SK-N-SH (cell line): ENCODE results near the gene BEND5. TPM values are rescaled to one million over a fixed set of nuclear protein-coding genes. Genes with fewer than 3 reads are reported as not detected.

Experiments
- CTCF ChIA-PET: fragments of 300-600, 350-600 bp; formaldehyde crosslinking; extraction: SDS; loops from one replicate; lab custom pipeline; 2021; lab: Yijun Ruan, JAX
- POLR2A ChIA-PET: fragments of 350-600 bp; sonication (Branson Sonifier 250); formaldehyde crosslinking; extraction: SDS; loops from one replicate; lab custom pipeline; 2020; ENCODE audit warnings: antibody characterized with exemption, inconsistent platforms; lab: Yijun Ruan, JAX
- DNase-seq: peaks from one replicate; pipeline ENCODE4 v3.0.0; 2012
- H2AFZ ChIP-seq: fragments of 200-600 bp; sonication (generic); 2 replicates; pipeline ENCODE4 v1.8.1; 2016; ENCODE audit warnings: antibody characterized with exemption, mild to moderate bottlenecking, low read depth
- H3F3A ChIP-seq: fragments of 200-600 bp; sonication (generic); replicated peaks from 2 replicates; pipeline ENCODE3; 2016; ENCODE audit warnings: antibody characterized with exemption, mild to moderate bottlenecking; ENCODE audit not compliant: insufficient read depth
- H3K27ac ChIP-seq, 2 experiments: fragments of 200-500 bp in 1 of 2; fragments of 200-600 bp in 1 of 2; sonication (Bioruptor generic) in 1 of 2; sonication (generic), shearing (Covaris generic) in 1 of 2; 2 replicates each; pipeline versions ENCODE4 v1.5.1 to v1.6.1; 2014 to 2016; ENCODE audit warnings: low read depth in 2 of 2, inconsistent platforms in 1 of 2, low read length in 1 of 2, mild to moderate bottlenecking in 1 of 2, mixed read lengths in 1 of 2
- H3K27me3 ChIP-seq: fragments of 200-600 bp; sonication (generic), shearing (Covaris generic); 2 replicates; pipeline ENCODE4 v1.6.1; 2016; ENCODE audit warnings: mixed run types; ENCODE audit not compliant: insufficient read depth
- H3K36me3 ChIP-seq, 2 experiments: fragments of 200-500 bp in 1 of 2; fragments of 200-600 bp in 1 of 2; sonication (Bioruptor generic) in 1 of 2; sonication (generic) in 1 of 2; replicated peaks in 1 of 2; 2 replicates each; pipeline versions ENCODE3 to v1.5.1; 2014 to 2016; ENCODE audit warnings: low read length in 1 of 2, mild to moderate bottlenecking in 1 of 2; ENCODE audit not compliant: insufficient read depth in 2 of 2, control insufficient read depth in 1 of 2
- H3K4me1 ChIP-seq, 2 experiments: fragments of 200-500 bp in 1 of 2; fragments of 200-600 bp in 1 of 2; sonication (Bioruptor generic) in 1 of 2; sonication (generic), shearing (Covaris generic) in 1 of 2; 2 replicates each; pipeline versions ENCODE4 v1.5.1 to v1.6.1; 2014 to 2016; ENCODE audit warnings: low read depth in 1 of 2, low read length in 1 of 2, mixed run types in 1 of 2; ENCODE audit not compliant: insufficient read depth in 2 of 2, control insufficient read depth in 1 of 2
- H3K4me2 ChIP-seq: fragments of 200-600 bp; sonication (generic), shearing (Covaris generic); 2 replicates; pipeline ENCODE4 v1.6.1; 2017; ENCODE audit warnings: mixed run types
- H3K4me3 ChIP-seq, 2 experiments: fragments of 200-500 bp in 1 of 2; fragments of 200-600 bp in 1 of 2; sonication (Bioruptor generic) in 1 of 2; sonication (generic), shearing (Covaris generic) in 1 of 2; 2 replicates each; pipeline versions ENCODE4 v1.5.1 to v1.8.1; 2014 to 2016; ENCODE audit warnings: low read depth in 2 of 2, inconsistent platforms in 1 of 2, low read length in 1 of 2, mild to moderate bottlenecking in 1 of 2, mixed read lengths in 1 of 2, moderate library complexity in 1 of 2
- H3K79me2 ChIP-seq: fragments of 200-600 bp; sonication (generic); 2 replicates; pipeline ENCODE4 v1.8.1; 2017; ENCODE audit warnings: mild to moderate bottlenecking; ENCODE audit not compliant: insufficient read depth
- H3K9ac ChIP-seq: fragments of 200-600 bp; sonication (generic); 2 replicates; pipeline ENCODE4 v1.6.1; 2017; ENCODE audit warnings: mixed run types
- H3K9me2 ChIP-seq: fragments of 200-600 bp; sonication (generic); 2 replicates; pipeline ENCODE4 v1.6.1; 2017; ENCODE audit warnings: mixed run types
- H3K9me3 ChIP-seq: fragments of 200-600 bp; sonication (generic); 2 replicates; pipeline ENCODE4 v1.6.1; 2017; ENCODE audit warnings: mixed run types, mild to moderate bottlenecking, moderate library complexity
- H4K20me1 ChIP-seq: fragments of 200-600 bp; sonication (generic); 2 replicates; pipeline ENCODE4 v1.6.1; 2017; ENCODE audit warnings: mild to moderate bottlenecking, mixed run types; ENCODE audit not compliant: insufficient read depth
- CHD2 ChIP-seq: fragments of 150-350 bp; IDR thresholded peaks from 2 replicates; pipeline ENCODE4 v1.6.1; 2018; ENCODE audit warnings: low read length; ENCODE audit not compliant: partially characterized antibody
- CTCF ChIP-seq: fragments of 200-600 bp; sonication (generic); IDR thresholded peaks from 2 replicates; pipeline ENCODE4 v1.6.1; 2017; ENCODE audit warnings: antibody characterized with exemption, mild to moderate bottlenecking, moderate library complexity
- ELF1 ChIP-seq: IDR thresholded peaks from 2 replicates; pipeline ENCODE4 v1.4.0; 2012
- EP300 ChIP-seq, 2 experiments: IDR thresholded peaks; 2 replicates each; pipeline versions ENCODE4 v1.4.0 to v1.6.1; 2012; ENCODE audit warnings: borderline replicate concordance in 1 of 2, low read depth in 1 of 2, low read length in 1 of 2
- FOXM1 ChIP-seq: IDR thresholded peaks from 2 replicates; pipeline ENCODE4 v1.4.0; 2012; ENCODE audit warnings: low read depth, mild to moderate bottlenecking
- GABPA ChIP-seq: IDR thresholded peaks from 2 replicates; pipeline ENCODE4 v1.4.0; 2012; ENCODE audit warnings: low read depth, mild to moderate bottlenecking
- JUND ChIP-seq: IDR thresholded peaks from 2 replicates; pipeline ENCODE4 v1.4.0; 2012
- MAX ChIP-seq: IDR thresholded peaks from 2 replicates; pipeline ENCODE4 v1.4.0; 2012; ENCODE audit warnings: low read depth
- MEF2A ChIP-seq: IDR thresholded peaks from 2 replicates; pipeline ENCODE4 v1.4.0; 2012; ENCODE audit warnings: low read depth, borderline replicate concordance
- NFIC ChIP-seq: IDR thresholded peaks from 2 replicates; pipeline ENCODE4 v1.4.0; 2012; ENCODE audit warnings: borderline replicate concordance
- NRF1 ChIP-seq: IDR thresholded peaks from 2 replicates; pipeline ENCODE4 v1.6.1; 2012; ENCODE audit warnings: low read depth, mild to moderate bottlenecking, low read length
- REST ChIP-seq: IDR thresholded peaks from 2 replicates; pipeline ENCODE4 v1.6.1; 2012; ENCODE audit warnings: mild to moderate bottlenecking, low read depth, low read length, moderate library complexity
- RFX5 ChIP-seq: IDR thresholded peaks from 2 replicates; pipeline ENCODE4 v1.6.1; 2012; ENCODE audit warnings: mild to moderate bottlenecking, improper control_type of control experiment, low read length
- SIN3A ChIP-seq: IDR thresholded peaks from 2 replicates; pipeline ENCODE4 v1.6.1; 2012; ENCODE audit warnings: low read depth, mild to moderate bottlenecking, low read length, moderate library complexity, borderline replicate concordance
- SMC3 ChIP-seq: IDR thresholded peaks from 2 replicates; pipeline ENCODE4 v1.6.1; 2012; ENCODE audit warnings: low read depth, low read length, improper control_type of control experiment
- TEAD4 ChIP-seq: IDR thresholded peaks from 2 replicates; pipeline ENCODE4 v1.4.0; 2012; ENCODE audit warnings: mild to moderate bottlenecking, borderline replicate concordance; ENCODE audit not compliant: insufficient read depth
- USF2 ChIP-seq: fragments of 150-350 bp; IDR thresholded peaks from 2 replicates; pipeline ENCODE4 v1.6.1; 2017; ENCODE audit warnings: antibody characterized with exemption, low read length, low read depth, borderline replicate concordance
- ZBTB33 ChIP-seq: IDR thresholded peaks from 2 replicates; pipeline ENCODE4 v1.4.0; 2012; ENCODE audit warnings: low read depth, borderline replicate concordance
- WGBS: methylation state at CpG from one replicate; pipeline ENCODE4 v1.1.6; 2017; ENCODE audit warnings: low lambda C conversion rate; 5-methylcytosine and 5-hydroxymethylcytosine counted together
- polyA plus RNA-seq, 3 experiments: library from polyadenylated mRNA; depleted of rRNA; stranded (reverse); fragments of >200 nt; gene quantifications; 2 replicates each; pipeline ENCODE4 v1.2.3, GENCODE V29; 2012

The BEND5 gene
- polyA plus RNA-seq, 1 of the 3 experiments (the other 2 are of a cell fraction): 5.6 TPM

- Histone ChIP-seq H3K27ac (no peak overlapping the region; a peak in 2 of 4 replicates), H3K4me3 (peak overlapping the region; percentile 69 to 85), H3K9me3 (no peaks in the 10 kb centered on the region), H3K27me3 (no peaks in the 10 kb centered on the region), H3K9me2 (no peaks in the 10 kb centered on the region), H3F3A (no peaks in the 10 kb centered on the region), H3K79me2 (no peaks in the 10 kb centered on the region), H4K20me1 (no peaks in the 10 kb centered on the region), H2AFZ (peak overlapping the region; percentile 98), H3K4me1 (peaks cover 4 to 14% of the 10 kb centered on the region in 2 experiments; a peak in 1 of 4 replicates), H3K9ac (peak overlapping the region; percentile 80), H3K36me3 (peaks cover 0 to 26% of the 10 kb centered on the region in 2 experiments), H3K4me2 (peak overlapping the region; percentile 89)
- peak; percentile 20 for DNase-seq
- 11% methylated on average over 7 of the region's 7 CpGs for WGBS
- CTCF ChIA-PET: interaction anchor here (0.8 to 1.7 kb wide), 6 partner anchors 11 to 198 kb away, joined by 3 to 6 read pairs (median 4); no protein-coding TSS in a partner anchor
- TF ChIP-seq MAX (no peak), REST (no peak), ELF1 (no peak), USF2 (no peak)
- POLR2A ChIA-PET: interaction anchor here (0.8 kb wide), 1 partner anchor 121 kb away, joined by 3 read pairs; no protein-coding TSS in a partner anchor
Observed at GRCh38 chr1:48775831-48776392, 779 bp downstream of the BEND5 start.

- WGBS: 84% methylated on average over 1 of the region's 1 CpG
- TF ChIP-seq MEF2A: no peak
- TF ChIP-seq NRF1: no peak
- TF ChIP-seq CTCF: no peak
- no peak for TF ChIP-seq RFX5
- no peak for TF ChIP-seq JUND
- TF ChIP-seq SMC3: no peak
- no peak for TF ChIP-seq GABPA
- TF ChIP-seq SIN3A: no peak
- TF ChIP-seq NFIC: no peak
- no peak for TF ChIP-seq TEAD4
- TF ChIP-seq ZBTB33: no peak
- TF ChIP-seq EP300 (IDR thresholded peaks at IDR 0.05; ENCODE audit: borderline replicate concordance in 1 of 2, low read depth in 1 of 2, low read length in 1 of 2): no peak
- TF ChIP-seq CHD2: no peak
- TF ChIP-seq FOXM1: no peak
- TF ChIP-seq MAX: no peak
Observed at GRCh38 chr1:48773133-48773532, 3.6 kb downstream of the BEND5 start.

More at GRCh38 chr1:48773133-48773532, 3.6 kb downstream of the BEND5 start:
- peaks cover 0 to 29% of the 10 kb centered on the region in 2 experiments for H3K36me3 ChIP-seq
- H4K20me1 ChIP-seq: no peaks in the 10 kb centered on the region
- no peaks in the 10 kb centered on the region for H3K27me3 ChIP-seq
- POLR2A ChIA-PET: no interaction called here
- no peak overlapping the region for H3K4me2 ChIP-seq
- peaks cover 4 to 14% of the 10 kb centered on the region in 2 experiments; a peak in 1 of 4 replicates for H3K4me1 ChIP-seq
- no peak overlapping the region for H3K27ac ChIP-seq
- H3K79me2 ChIP-seq: no peaks in the 10 kb centered on the region
- no peaks in the 10 kb centered on the region for H3K9me3 ChIP-seq
- H3K9me2 ChIP-seq: no peaks in the 10 kb centered on the region
- H2AFZ ChIP-seq: no peak overlapping the region
- CTCF ChIA-PET: interaction anchor here (0.8 to 1.3 kb wide), 2 partner anchors 143 to 200 kb away, joined by 3 to 9 read pairs; no protein-coding TSS in a partner anchor
- no peak for DNase-seq
- no peak overlapping the region for H3K9ac ChIP-seq
- no peak overlapping the region for H3K4me3 ChIP-seq
- no peaks in the 10 kb centered on the region for H3F3A ChIP-seq
